Fibroblast of peridontal ligament (primary cell): Measurements from ENCODE around the gene GRAMD1A.
"Not testable (repeated sequence)": the region's sequence is repeated elsewhere in the genome, so short reads cannot be mapped to it uniquely, and the experiment has no call there.

Source experiments
- DNase-seq: peaks from one replicate; pipeline ENCODE4 v3.0.0-alpha.2; 2010; ENCODE audit errors: extremely low read depth

Gene GRAMD1A

GRCh38 chr19:34976611-34977010 is 23.5 kb upstream of the GRAMD1A start:
- no peak for DNase-seq

DNA sequence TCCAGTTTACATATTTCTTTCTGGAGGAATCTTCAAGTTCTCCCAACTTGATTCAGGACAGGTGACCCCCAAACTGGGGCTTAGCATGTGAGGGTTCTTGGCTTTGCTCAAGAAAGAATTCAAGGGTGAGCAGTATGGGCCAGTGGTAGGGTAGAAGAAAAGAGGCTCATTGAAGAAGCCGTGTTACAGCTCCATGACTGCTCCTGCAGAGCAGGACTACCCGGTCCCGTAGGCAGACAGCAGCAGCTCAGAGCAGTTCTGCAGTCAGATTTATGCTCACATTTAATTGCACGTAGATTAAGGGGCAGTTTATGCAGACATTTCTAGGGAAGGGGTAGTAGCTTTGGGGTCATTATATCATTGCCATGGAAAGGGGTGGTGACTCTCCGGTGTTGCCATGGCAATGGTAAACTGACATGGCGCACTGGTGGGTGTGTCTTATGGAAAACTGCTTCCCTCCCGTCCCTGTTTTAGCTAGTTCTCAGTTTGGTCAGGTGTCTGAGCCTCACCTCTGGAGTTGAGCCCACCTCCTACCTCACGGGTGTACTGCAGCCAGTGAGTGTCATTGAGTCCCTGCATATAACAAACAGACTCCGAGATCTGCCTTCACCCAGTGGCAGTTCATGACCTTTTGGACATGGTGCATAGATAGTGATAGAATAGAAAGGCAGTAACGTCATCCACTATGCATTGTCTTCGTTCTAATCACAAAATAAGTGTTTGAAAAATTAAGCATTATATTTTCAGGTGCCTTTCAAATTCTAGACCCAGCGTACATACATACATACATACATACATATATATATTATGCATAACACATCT is 20.1 kb upstream of the GRAMD1A start:
- no peak for DNase-seq

DNA sequence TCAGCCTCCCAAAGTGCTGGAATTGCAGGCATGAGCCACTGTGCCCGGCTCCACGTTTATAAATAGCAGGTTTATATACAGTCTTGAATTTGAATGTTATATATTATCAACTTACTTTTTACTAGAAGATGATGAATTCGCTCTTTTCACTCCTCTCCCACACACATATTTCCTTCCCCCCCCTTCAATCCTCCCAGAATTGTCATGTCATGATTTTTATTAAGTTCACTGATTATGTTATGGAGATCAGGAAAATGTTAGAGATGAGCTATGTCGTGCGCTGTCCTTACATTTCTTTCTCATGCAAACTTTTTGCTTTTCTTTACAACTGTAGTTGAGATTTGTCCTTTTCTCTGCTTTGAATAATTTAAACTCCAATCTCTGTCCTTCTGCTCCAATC is 17.8 kb upstream of the GRAMD1A start:
- no peak for DNase-seq

DNA sequence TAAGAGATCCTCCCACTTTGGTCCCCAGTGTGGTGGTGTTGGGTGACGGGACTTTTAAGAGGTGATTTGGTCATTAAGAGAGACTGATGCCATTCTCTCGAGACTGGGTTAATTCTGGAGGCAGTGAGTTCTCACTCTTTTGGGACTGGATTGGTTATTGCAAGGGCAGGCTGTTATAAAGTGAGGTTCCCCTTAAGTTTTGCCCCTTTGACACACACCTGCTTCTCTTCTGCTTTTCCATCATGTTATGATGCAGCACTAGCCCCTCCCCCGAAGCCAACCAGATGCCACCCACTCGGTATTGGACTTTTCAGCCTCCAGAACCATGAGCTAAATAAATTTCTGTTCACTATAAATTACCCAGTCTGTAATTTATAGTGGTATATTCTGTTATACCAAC is 16.3 kb upstream of the GRAMD1A start:
- no peak for DNase-seq

DNA sequence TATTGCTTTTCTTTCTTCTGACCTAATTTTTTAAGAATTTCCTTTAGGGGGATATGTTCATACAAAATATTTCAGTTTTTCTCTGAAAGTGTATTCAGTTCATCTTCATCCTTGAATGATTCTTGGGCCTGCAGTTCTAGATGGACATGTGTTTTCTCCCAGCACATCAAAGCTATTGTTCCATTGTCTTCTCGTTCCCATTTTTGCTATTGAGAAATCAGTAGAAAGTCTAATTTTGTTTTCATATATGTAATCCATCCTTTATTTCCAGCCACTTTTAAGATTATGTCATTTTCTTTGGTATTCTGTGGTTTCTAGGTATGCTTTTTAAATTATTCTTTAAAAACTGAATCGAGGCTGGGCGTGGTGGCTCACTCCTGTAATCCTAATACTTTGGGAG is 15.8 kb upstream of the GRAMD1A start:
- no peak for DNase-seq

- DNase-seq: no peak
These were observed 14.7 kb upstream of the GRAMD1A start for GRCh38 chr19:34985249-34986022.

DNA sequence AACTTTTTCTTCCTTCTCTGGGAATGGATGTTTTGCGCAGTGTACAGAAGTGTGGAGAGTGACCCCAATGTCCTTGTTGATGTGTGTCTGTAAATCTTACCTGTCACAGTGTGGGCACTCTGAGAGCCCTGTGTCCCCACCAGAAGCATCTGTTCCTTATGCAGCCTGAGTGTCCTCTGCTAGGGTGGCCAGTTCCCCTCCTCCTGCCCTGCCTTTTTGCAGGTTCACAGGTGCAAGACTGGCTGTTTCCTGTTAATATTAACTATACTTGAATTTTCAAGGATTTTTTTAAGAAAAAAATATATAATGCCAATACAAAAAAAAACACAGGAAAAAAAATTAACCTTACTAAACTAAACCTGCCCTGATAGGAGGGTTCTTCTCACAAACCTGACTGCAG is 12.0 kb upstream of the GRAMD1A start:
- no peak for DNase-seq

DNA sequence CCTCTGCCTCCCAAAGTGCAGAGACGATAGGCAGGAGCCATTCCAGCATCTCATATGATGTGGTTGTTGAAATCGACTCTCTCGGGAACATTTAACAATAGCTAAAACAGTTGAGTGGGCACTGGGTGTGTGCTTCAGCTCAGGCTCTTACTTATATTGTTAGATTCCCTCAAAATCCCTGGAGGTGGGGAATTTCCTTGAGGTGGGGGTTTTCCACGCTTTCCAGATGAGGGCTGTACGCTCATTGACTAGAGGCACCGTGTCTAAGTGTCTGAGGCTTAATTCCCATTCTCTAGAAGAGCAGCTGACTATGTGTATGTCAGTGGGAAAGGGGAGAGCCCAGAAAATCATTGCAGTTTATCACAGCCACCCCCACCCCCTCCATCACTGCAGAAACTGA is 10.8 kb upstream of the GRAMD1A start:
- DNase-seq: no peak

DNA sequence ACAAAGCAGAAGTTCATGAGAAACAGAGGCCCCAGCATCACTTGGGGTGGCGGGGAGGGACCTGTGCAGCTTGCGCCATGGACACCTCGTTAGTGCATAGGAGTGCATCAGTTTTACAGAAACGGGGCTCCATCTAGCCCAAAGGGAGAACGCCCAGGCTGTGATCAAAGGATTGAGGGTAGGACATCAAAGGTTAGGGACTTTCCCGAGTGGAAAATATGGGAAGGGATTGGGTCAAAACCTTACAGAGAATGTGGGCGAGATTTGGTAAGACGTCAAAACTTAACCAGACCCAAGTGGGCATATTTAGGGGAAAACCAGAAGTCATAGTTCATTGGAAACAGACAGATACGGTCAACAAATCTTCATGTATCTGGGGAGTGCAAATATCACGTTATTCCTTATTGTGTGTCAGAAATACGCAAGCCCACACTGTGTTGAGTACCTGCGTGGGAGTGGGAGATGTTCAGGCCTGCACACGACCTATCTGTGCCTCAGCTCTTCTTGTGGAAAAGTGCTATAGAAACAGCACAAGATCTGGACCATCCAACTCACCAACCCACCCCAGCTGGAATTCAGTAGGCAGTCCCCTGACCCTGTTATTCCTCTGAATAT is 9.4 kb upstream of the GRAMD1A start:
- DNase-seq: no peak

- no peak for DNase-seq
These were observed 8.4 kb upstream of the GRAMD1A start for GRCh38 chr19:34991542-34992333.

- DNase-seq: not testable (repeated sequence)
These were observed 7.5 kb upstream of the GRAMD1A start for GRCh38 chr19:34992582-34992981.

DNA sequence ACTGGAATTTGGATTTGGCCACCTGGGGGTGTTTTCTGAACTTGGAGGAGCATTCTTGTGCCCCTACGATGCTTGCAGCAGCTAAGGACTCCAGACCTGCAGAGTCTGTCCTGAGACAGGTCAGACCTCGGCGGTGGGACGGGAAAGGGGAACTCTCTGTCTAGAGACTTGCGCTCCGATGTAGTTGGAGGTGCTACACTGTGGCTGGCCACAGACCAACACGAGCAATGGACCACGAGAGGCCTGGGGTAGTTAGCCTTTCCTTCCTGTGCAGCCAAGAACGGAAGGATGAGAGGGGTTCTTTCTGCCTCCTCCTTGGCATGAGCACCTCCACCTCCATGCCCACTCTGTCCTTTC is 5.9 kb upstream of the GRAMD1A start:
- no peak for DNase-seq

DNA sequence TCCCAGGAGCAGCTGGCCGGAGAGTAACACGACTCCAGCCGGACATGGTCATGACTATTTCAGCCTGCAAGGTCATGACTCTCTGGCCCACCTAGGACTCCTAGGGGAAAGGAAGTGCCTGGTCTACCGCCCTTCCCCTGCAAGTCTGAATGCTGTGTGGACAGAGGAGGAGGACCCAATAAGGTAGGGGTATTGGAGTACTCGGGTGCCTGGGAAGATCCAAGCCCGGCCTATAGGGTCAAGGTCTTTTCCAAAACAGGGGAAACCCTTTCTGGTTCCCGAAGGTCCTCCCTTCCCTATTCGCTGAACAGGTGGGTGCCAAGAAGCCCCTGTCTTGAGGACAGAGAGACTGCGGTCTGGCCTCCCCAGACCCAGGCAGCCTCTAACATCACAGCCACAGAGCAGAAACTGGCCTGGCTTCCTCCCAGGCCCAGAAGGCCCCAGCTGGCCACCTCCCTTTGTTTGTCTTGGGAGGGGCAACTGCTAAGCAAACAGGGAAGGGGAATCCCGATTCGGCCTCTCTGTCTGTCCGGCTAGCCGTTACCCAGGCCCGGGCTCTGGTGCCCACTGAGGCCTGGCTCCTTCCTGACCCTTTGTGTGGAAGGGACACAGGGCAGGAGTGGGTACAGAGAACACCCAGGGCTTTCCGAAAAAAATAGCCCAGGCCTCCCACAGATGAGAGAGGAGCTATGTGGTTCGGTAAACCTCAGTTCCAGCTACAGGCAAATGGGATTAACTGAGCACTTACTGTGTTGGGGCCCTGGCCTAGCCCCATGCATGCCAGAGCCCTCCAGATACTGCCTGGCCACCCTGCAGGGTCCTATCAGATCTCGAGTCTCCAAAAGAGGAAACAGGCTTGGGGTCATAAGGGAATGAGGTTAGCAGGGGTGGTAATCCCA is 5.2 kb upstream of the GRAMD1A start:
- no peak for DNase-seq

- DNase-seq: no peak
These were observed 4.6 kb upstream of the GRAMD1A start for GRCh38 chr19:34995551-34995950.

- DNase-seq: no peak
These were observed 3.0 kb upstream of the GRAMD1A start for GRCh38 chr19:34997071-34997617.

GRCh38 chr19:34998224-34998623 is 1.9 kb upstream of the GRAMD1A start:
- DNase-seq: not testable (repeated sequence)

DNA sequence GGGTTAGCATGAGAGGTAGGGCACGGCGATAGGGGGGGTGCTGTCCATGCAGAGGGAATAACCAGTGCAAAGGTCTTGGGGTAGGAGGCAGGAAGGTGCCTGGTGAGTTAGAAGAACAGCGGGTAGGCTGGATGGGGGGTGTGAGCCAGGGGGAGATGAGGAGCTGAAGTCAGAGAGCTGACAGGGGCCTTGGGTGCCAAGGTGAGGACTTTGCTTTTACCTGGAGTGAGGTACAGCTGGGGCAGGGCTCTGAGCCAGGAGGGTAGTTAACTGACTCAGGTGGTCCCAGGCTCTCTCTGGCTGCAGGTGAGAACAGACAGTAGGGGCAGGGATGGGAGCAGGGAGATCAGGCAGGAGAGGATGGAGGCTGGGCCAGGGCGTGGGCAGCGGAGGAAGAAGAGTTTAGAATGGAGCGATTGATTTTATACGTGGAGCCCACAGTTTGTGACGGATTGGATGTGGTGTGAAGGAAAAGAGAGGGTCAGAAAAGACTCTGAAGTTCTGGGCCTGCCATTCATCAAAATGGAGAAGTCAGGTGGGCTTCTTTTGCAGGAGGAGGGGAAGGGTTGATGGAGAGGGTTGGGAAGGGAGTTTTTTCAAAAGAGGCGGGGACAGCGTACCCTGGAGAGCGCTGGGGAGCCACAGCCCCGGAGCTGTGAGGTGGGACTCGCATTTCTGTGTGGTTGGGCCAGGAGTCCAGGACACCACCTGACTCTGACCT is 1.2 kb upstream of the GRAMD1A start:
- DNase-seq: no peak

DNA sequence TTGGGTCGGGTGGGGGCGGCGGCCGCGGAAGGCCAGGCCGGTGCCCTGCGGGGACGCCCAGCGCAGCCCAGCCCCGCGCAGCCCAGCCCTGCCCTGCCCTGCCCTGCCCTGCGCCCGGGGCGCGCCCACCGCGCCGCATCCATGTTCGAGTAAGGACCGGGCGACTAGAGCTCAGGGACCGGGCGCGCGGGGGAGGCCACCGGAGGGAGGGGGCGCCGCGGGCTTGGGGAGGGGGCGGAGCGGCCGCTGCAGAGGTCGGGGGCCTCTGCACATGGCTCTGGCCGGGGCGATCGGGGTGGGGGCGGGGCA is 169 bp downstream of the GRAMD1A start:
- DNase-seq: no peak

GRCh38 chr19:35000647-35001501 is 751 bp downstream of the GRAMD1A start:
- peak; percentile 29 for DNase-seq
